ENCODE data around the gene CKB. TPM values are rescaled to one million over a fixed set of nuclear protein-coding genes. Genes with fewer than 3 reads are reported as not detected.

The CKB gene
- polyA plus RNA-seq, 3 donors = 0.76 to 12.5 (median 2.7) TPM

DNA sequence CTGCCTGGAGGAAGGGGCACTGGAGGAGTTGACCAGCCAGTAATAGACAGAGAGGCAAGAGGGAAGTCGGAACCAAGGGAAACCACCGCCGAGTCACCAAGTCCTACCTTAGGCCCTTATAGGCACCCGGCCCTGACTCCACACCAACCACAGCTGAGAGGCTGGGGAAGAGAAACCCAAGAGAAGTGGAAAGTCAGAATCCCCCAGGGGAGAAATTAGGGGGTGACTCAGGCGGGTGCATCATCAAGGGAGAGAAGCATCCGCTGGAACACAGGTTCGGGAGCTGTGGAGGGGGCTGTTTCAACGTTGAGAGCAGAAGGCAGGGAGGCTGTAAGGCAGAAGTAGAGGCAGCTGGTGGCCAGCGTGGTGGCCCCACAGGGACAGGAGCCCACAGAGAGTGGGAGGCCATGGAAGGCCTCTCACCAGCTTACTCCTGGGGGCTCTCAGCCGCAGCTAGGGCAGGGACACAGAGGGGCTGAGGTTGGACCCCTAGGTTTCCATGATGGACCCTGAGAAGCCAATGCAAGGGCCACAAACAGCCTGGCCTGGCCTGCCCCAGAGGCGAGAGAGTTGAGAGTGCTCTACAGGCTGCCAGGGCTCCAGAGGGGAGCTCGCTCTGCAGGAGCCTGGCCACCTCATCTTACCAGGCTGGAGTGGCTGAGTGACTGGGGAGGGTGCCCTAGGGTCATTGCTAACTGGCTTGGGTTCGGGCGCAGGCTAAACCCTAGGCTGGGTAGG is 4.9 kb upstream of the CKB start:
- TF ChIP-seq, protein P1, sequence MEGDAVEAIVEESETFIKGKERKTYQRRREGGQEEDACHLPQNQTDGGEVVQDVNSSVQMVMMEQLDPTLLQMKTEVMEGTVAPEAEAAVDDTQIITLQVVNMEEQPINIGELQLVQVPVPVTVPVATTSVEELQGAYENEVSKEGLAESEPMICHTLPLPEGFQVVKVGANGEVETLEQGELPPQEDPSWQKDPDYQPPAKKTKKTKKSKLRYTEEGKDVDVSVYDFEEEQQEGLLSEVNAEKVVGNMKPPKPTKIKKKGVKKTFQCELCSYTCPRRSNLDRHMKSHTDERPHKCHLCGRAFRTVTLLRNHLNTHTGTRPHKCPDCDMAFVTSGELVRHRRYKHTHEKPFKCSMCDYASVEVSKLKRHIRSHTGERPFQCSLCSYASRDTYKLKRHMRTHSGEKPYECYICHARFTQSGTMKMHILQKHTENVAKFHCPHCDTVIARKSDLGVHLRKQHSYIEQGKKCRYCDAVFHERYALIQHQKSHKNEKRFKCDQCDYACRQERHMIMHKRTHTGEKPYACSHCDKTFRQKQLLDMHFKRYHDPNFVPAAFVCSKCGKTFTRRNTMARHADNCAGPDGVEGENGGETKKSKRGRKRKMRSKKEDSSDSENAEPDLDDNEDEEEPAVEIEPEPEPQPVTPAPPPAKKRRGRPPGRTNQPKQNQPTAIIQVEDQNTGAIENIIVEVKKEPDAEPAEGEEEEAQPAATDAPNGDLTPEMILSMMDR (IDR thresholded peaks at IDR 0.05) = no peak
- Histone ChIP-seq H4K20me1 (ENCODE audit: insufficient read depth, low read length) (peaks cover 13% of the 10 kb centered on the region), H3K4me3 (replicated peaks in 1 of 3; ENCODE audit: low read depth in 2 of 3, low read length in 3 of 3) (peak overlapping the region in 1 of 3 experiments; percentile 98), H3K27me3 (ENCODE audit: control insufficient read depth in 2 of 2, insufficient read depth in 2 of 2, low read length in 2 of 2) (peaks cover 15 to 23% of the 10 kb centered on the region in 2 donors), H3K79me2 (ENCODE audit: insufficient read depth, low read length) (peaks cover 20% of the 10 kb centered on the region), H2AFZ (ENCODE audit: insufficient read depth, low read depth, low read length, poor library complexity, severe bottlenecking) (no peak overlapping the region), H3K27ac (ENCODE audit: low read depth in 1 of 2, low read length in 2 of 2) (peak overlapping the region in 1 of 2 donors; percentile 54), H3K4me2 (replicated peaks; ENCODE audit: extremely low read depth, low read length, poor library complexity, severe bottlenecking) (peak overlapping the region; percentile 97), H3K9ac (ENCODE audit: insufficient read depth, low read length, poor library complexity, severe bottlenecking) (no peak overlapping the region), H3K9me3 (replicated peaks in 1 of 2; ENCODE audit: control insufficient read depth in 1 of 2, insufficient read depth in 1 of 2, low read length in 2 of 2) (peaks cover 6 to 9% of the 10 kb centered on the region in 2 donors), H3K36me3 (replicated peaks in 1 of 2; ENCODE audit: control insufficient read depth in 1 of 2, insufficient read depth in 2 of 2, low read length in 2 of 2) (peaks cover 0 to 8% of the 10 kb centered on the region in 2 donors), H3K4me1 (ENCODE audit: control insufficient read depth in 1 of 2, insufficient read depth in 2 of 2, low read length in 2 of 2) (peaks cover 42 to 51% of the 10 kb centered on the region in 2 donors)
- Mint-ChIP-seq H3K4me3 (peak overlapping the region; percentile 64 to 73), H3K36me3 (peaks cover 9 to 14% of the 10 kb centered on the region in 2 donors), H3K27ac (peak overlapping the region; percentile 59 to 89 (median 85)), H3K27me3 (ENCODE audit: low read depth in 3 of 3) (peaks cover 26 to 27% (median 26%) of the 10 kb centered on the region in 3 donors), H3K4me1 (peaks cover 51% of the 10 kb centered on the region), H3K9me3 (peaks cover 0 to 12% (median 6%) of the 10 kb centered on the region in 7 donors)
- WGBS (ENCODE audit: insufficient coverage) = 84% methylated on average over 8 of the region's 14 CpGs
- intact Hi-C loops (cut with micrococcal nuclease) = loop anchor here in 1 of 2 donors (10.0 kb wide), 1 partner anchor 193 kb away; the partner anchor contains the start of gene EIF5
- peak; percentile 57 to 90 (median 66) for DNase-seq

- Histone ChIP-seq H3K79me2 (ENCODE audit: insufficient read depth, low read length) (peaks cover 20% of the 10 kb centered on the region), H3K4me2 (replicated peaks; ENCODE audit: extremely low read depth, low read length, poor library complexity, severe bottlenecking) (peak overlapping the region; percentile 97), H3K36me3 (replicated peaks in 1 of 2; ENCODE audit: control insufficient read depth in 1 of 2, insufficient read depth in 2 of 2, low read length in 2 of 2) (peaks cover 0 to 3% of the 10 kb centered on the region in 2 donors), H3K4me3 (replicated peaks in 1 of 3; ENCODE audit: low read depth in 2 of 3, low read length in 3 of 3) (peak overlapping the region in 1 of 3 experiments; percentile 16), H3K9ac (ENCODE audit: insufficient read depth, low read length, poor library complexity, severe bottlenecking) (no peak overlapping the region), H3K27ac (ENCODE audit: low read depth in 1 of 2, low read length in 2 of 2) (peak overlapping the region in 1 of 2 donors; percentile 54), H3K27me3 (ENCODE audit: control insufficient read depth in 2 of 2, insufficient read depth in 2 of 2, low read length in 2 of 2) (peaks cover 18 to 25% of the 10 kb centered on the region in 2 donors), H3K9me3 (replicated peaks in 1 of 2; ENCODE audit: control insufficient read depth in 1 of 2, insufficient read depth in 1 of 2, low read length in 2 of 2) (peaks cover 6 to 9% of the 10 kb centered on the region in 2 donors), H2AFZ (ENCODE audit: insufficient read depth, low read depth, low read length, poor library complexity, severe bottlenecking) (no peak overlapping the region), H4K20me1 (ENCODE audit: insufficient read depth, low read length) (peaks cover 13% of the 10 kb centered on the region), H3K4me1 (ENCODE audit: control insufficient read depth in 1 of 2, insufficient read depth in 2 of 2, low read length in 2 of 2) (peaks cover 44 to 58% of the 10 kb centered on the region in 2 donors)
- intact Hi-C loops (cut with micrococcal nuclease) = loop anchor here in 1 of 2 donors (10.0 kb wide), 1 partner anchor 192 kb away; the partner anchor contains the start of gene EIF5
- H3K36me3 Mint-ChIP-seq = peaks cover 8 to 9% of the 10 kb centered on the region in 2 donors
- peaks cover 53% of the 10 kb centered on the region for H3K4me1 Mint-ChIP-seq
- peak overlapping the region in 6 of 7 donors; percentile 59 to 86 (median 84) for H3K27ac Mint-ChIP-seq
- TF ChIP-seq, protein P1 (IDR thresholded peaks at IDR 0.05) = no peak
- H3K9me3 Mint-ChIP-seq = peaks cover 0 to 14% (median 6%) of the 10 kb centered on the region in 7 donors
- peaks cover 27 to 31% (median 29%) of the 10 kb centered on the region in 3 donors for H3K27me3 Mint-ChIP-seq (ENCODE audit: low read depth in 3 of 3)
- no peak for DNase-seq
- peak overlapping the region; percentile 64 to 73 for H3K4me3 Mint-ChIP-seq
- WGBS (ENCODE audit: insufficient coverage) = no CpG with 5 or more reads among the region's 1 CpG
Observed at GRCh38 chr14:103526914-103527248, 4.3 kb upstream of the CKB start.
